Esophagus mucosa (tissue), 1 donor: ENCODE results near the gene TEF. TPM values are rescaled to one million over a fixed set of nuclear protein-coding genes. Genes with fewer than 3 reads are reported as not detected.

Experiments
- ATAC-seq: fragments of 200-7000 bp; cut with Tn5 transposase; one replicate; pipeline ENCODE4 v1.9.1; 2020
- total RNA-seq: library from RNA; stranded (reverse); gene quantifications from one replicate; pipeline ENCODE4 v1.2.4, GENCODE V29; 2023
- donor health status: DM: yes; HTN: yes; CAD: no.

Gene TEF
- total RNA-seq, result 12.5 TPM

- ATAC-seq, result peak; percentile 91
Observed at GRCh38 chr22:41381329-41382097, at the start of gene TEF. Gene TEF, plus strand, starts transcription at chr22:41381942. Its CDS starts 103 bp downstream, at chr22:41382045.

- no peak for ATAC-seq
Observed at GRCh38 chr22:41332217-41332939, 49.4 kb upstream of the TEF start.

GRCh38 chr22:41333806-41334205 is 47.9 kb upstream of the TEF start:
- no peak for ATAC-seq

GRCh38 chr22:41334215-41334614 is 47.5 kb upstream of the TEF start:
- ATAC-seq, result no peak

GRCh38 chr22:41334951-41335635 is 46.6 kb upstream of the TEF start:
- ATAC-seq, result no peak

- no peak for ATAC-seq
Observed at GRCh38 chr22:41338614-41339212, 43.0 kb upstream of the TEF start.

GRCh38 chr22:41339823-41340222 is 41.9 kb upstream of the TEF start:
- ATAC-seq, result peak; percentile 12

- ATAC-seq, result no peak
Observed at GRCh38 chr22:41340357-41340756, 41.4 kb upstream of the TEF start.

GRCh38 chr22:41341012-41341411 is 40.7 kb upstream of the TEF start:
- no peak for ATAC-seq

- ATAC-seq, result no peak
Observed at GRCh38 chr22:41341990-41342389, 39.8 kb upstream of the TEF start.

- no peak for ATAC-seq
Observed at GRCh38 chr22:41343300-41343699, 38.4 kb upstream of the TEF start.

- no peak for ATAC-seq
Observed at GRCh38 chr22:41343717-41344116, 38.0 kb upstream of the TEF start.

GRCh38 chr22:41344189-41344788 is 37.5 kb upstream of the TEF start:
- no peak for ATAC-seq

GRCh38 chr22:41345807-41346335 is 35.9 kb upstream of the TEF start:
- ATAC-seq, result no peak

- ATAC-seq, result no peak
Observed at GRCh38 chr22:41347066-41347859, 34.5 kb upstream of the TEF start.

GRCh38 chr22:41348964-41349484 is 32.7 kb upstream of the TEF start:
- ATAC-seq, result no peak

GRCh38 chr22:41350087-41350486 is 31.7 kb upstream of the TEF start:
- ATAC-seq, result no peak

GRCh38 chr22:41351011-41351410 is 30.7 kb upstream of the TEF start:
- no peak for ATAC-seq

- no peak for ATAC-seq
Observed at GRCh38 chr22:41352058-41352457, 29.7 kb upstream of the TEF start.

GRCh38 chr22:41353862-41354575 is 27.7 kb upstream of the TEF start:
- no peak for ATAC-seq

GRCh38 chr22:41354979-41355378 is 26.8 kb upstream of the TEF start:
- no peak for ATAC-seq
